MCF 10A (cell line): ENCODE results near the gene FBXW4. TPM values are rescaled to one million over a fixed set of nuclear protein-coding genes. Genes with fewer than 3 reads are reported as not detected.

Experiments
- Bru-seq: library from RNA; stranded (reverse); fragments of 400-500 nt; gene quantifications from one replicate; lab custom pipeline; 2021; lab: Mats Ljungman, UMichigan
- BruChase-seq, 2 experiments: library from RNA; stranded (reverse); fragments of 400-500 nt; gene quantifications; one replicate each; lab custom pipeline; 2021; lab: Mats Ljungman, UMichigan
- BruUV-seq: library from RNA; stranded (reverse); fragments of 400-500 nt; replicated peaks from 2 replicates; lab custom pipeline; 2021; lab: Mats Ljungman, UMichigan
- CTCF ChIA-PET: fragments of 300-600 bp; sonication (Branson Sonifier 250); formaldehyde crosslinking; extraction: SDS; loops from one replicate; lab custom pipeline; 2021; ENCODE audit warnings: antibody characterized with exemption, inconsistent platforms; lab: Yijun Ruan, JAX
- POLR2A ChIA-PET: fragments of 300-600, 350-650 bp; sonication (Branson Sonifier 250); formaldehyde crosslinking; extraction: SDS; loops from one replicate; lab custom pipeline; 2020; ENCODE audit warnings: antibody characterized with exemption, inconsistent platforms; lab: Yijun Ruan, JAX
- DNase-seq: peaks from one replicate; pipeline ENCODE4 v3.0.0-alpha.2; 2018; ENCODE audit not compliant: unreplicated experiment
- H3K27ac Mint-ChIP-seq: one replicate; pipeline ENCODE4 v1.8.0; 2022; ENCODE audit warnings: mild to moderate bottlenecking, low read depth, mixed read lengths; ENCODE audit not compliant: unreplicated experiment
- H3K27me3 Mint-ChIP-seq: one replicate; pipeline ENCODE4 v1.8.0; 2022; ENCODE audit warnings: mixed read lengths; ENCODE audit not compliant: insufficient read depth, unreplicated experiment
- H3K36me3 Mint-ChIP-seq: one replicate; pipeline ENCODE4 v1.8.0; 2022; ENCODE audit warnings: mild to moderate bottlenecking, moderate library complexity, mixed read lengths; ENCODE audit not compliant: insufficient read depth, unreplicated experiment
- H3K4me1 Mint-ChIP-seq: one replicate; pipeline ENCODE4 v1.8.0; 2022; ENCODE audit warnings: mixed read lengths; ENCODE audit not compliant: insufficient read depth, unreplicated experiment
- H3K4me3 Mint-ChIP-seq: one replicate; pipeline ENCODE4 v1.8.0; 2022; ENCODE audit warnings: mild to moderate bottlenecking, moderate library complexity, mixed read lengths; ENCODE audit not compliant: unreplicated experiment
- H3K9me3 Mint-ChIP-seq: one replicate; pipeline ENCODE4 v1.8.0; 2022; ENCODE audit warnings: mixed read lengths; ENCODE audit not compliant: unreplicated experiment
- CTCF ChIP-seq: fragments of 200-600 bp; IDR thresholded peaks from one replicate; pipeline ENCODE4 v1.8.0; 2022; ENCODE audit warnings: antibody characterized with exemption, mild to moderate bottlenecking; ENCODE audit not compliant: unreplicated experiment
- intact Hi-C: fragments of 100-400 bp; cut with micrococcal nuclease; formaldehyde crosslinking; loops from 2 replicates; pipeline ENCODE4 v1.14.1; 2022
- long read RNA-seq: library from polyadenylated mRNA; stranded (forward); transcript quantifications from one replicate; pipeline ENCODE4 v2.0.0, GENCODE V29; 2022
- total RNA-seq: library from RNA; stranded (reverse); gene quantifications from 2 replicates; pipeline ENCODE4 v1.2.3, GENCODE V29; 2022

Gene FBXW4
- total RNA-seq = 52.1 and 63.7 TPM in 2 replicates
- percentile 84 among the genes with signal in this experiment for Bru-seq, nascent RNA
- percentile 87 among the genes with signal in this experiment for BruChase-seq, experiment 1, labeled RNA remaining after a 6-hour chase
- BruChase-seq, experiment 2, labeled RNA remaining after a 2-hour chase = percentile 90 among the genes with signal in this experiment
- long read RNA-seq, transcript FBXW4-201 (9 exons, 2,483 nt) = major isoform, 8 of 23 reads
- long read RNA-seq, partial matches to known transcripts = 11 of 23 reads
- long read RNA-seq, other reads (novel, unspliced or antisense) = 4 of 23 reads

GRCh38 chr10:101694674-101695403, at the start of gene FBXW4:
FBXW4 (minus strand) TSS chr10:101695170; CDS start chr10:101695105, 65 bp downstream.
- intact Hi-C loops = no loop called here
- H3K27me3 Mint-ChIP-seq = no peaks in the 10 kb centered on the region
- no peaks in the 10 kb centered on the region for H3K9me3 Mint-ChIP-seq
- no peak for TF ChIP-seq CTCF
- H3K27ac Mint-ChIP-seq = peak within 1 kb of the TSS; percentile 99
- peak; percentile 55 for DNase-seq
- H3K36me3 Mint-ChIP-seq = peaks cover 17% of the 10 kb centered on the region
- peaks cover 23% of the 10 kb centered on the region for H3K4me1 Mint-ChIP-seq
- H3K4me3 Mint-ChIP-seq = peak within 1 kb of the TSS; percentile 93
- no TSS peak for BruUV-seq
- POLR2A ChIA-PET = interaction anchor here (0.5 to 3.6 kb wide), 11 partner anchors 10 to 1109 kb away, joined by 3 to 19 read pairs (median 4); partner anchors contain the start of genes DPCD and POLL
- CTCF ChIA-PET = no interaction called here

GRCh38 chr10:101744267-101744666, 49.3 kb upstream of the FBXW4 start:
- Mint-ChIP-seq H3K27me3 (peaks cover 46% of the 10 kb centered on the region), H3K27ac (no peak overlapping the region), H3K4me3 (no peak overlapping the region), H3K4me1 (no peaks in the 10 kb centered on the region), H3K9me3 (no peaks in the 10 kb centered on the region), H3K36me3 (no peaks in the 10 kb centered on the region)
- intact Hi-C loops = no loop called here
- CTCF ChIA-PET = interaction anchor here (0.9 kb wide), 1 partner anchor 14 kb away, joined by 4 read pairs; no protein-coding TSS in a partner anchor
- no peak for TF ChIP-seq CTCF
- no TSS peak for BruUV-seq
- POLR2A ChIA-PET = no interaction called here
- DNase-seq = no peak

GRCh38 chr10:101741938-101742337, 47.0 kb upstream of the FBXW4 start:
- no peak for TF ChIP-seq CTCF
- BruUV-seq = no TSS peak
- DNase-seq = no peak
- POLR2A ChIA-PET = no interaction called here
- Mint-ChIP-seq H3K27ac (no peak overlapping the region), H3K4me3 (no peak overlapping the region), H3K36me3 (no peaks in the 10 kb centered on the region), H3K4me1 (no peaks in the 10 kb centered on the region), H3K27me3 (peaks cover 48% of the 10 kb centered on the region), H3K9me3 (no peaks in the 10 kb centered on the region)
- intact Hi-C loops = no loop called here
- CTCF ChIA-PET = no interaction called here

GRCh38 chr10:101736666-101737065, 41.7 kb upstream of the FBXW4 start:
- BruUV-seq = no TSS peak
- TF ChIP-seq CTCF = no peak
- POLR2A ChIA-PET = interaction anchor here (1.2 kb wide), 1 partner anchor 42 kb away, joined by 3 read pairs; the partner anchor contains the start of gene FBXW4
- CTCF ChIA-PET = no interaction called here
- Mint-ChIP-seq H3K27me3 (peaks cover 54% of the 10 kb centered on the region), H3K36me3 (peaks cover 6% of the 10 kb centered on the region), H3K27ac (no peak overlapping the region), H3K4me3 (no peak overlapping the region), H3K4me1 (no peaks in the 10 kb centered on the region), H3K9me3 (no peaks in the 10 kb centered on the region)
- intact Hi-C loops = no loop called here
- no peak for DNase-seq
